Superior temporal gyrus (tissue), 1 donor: ENCODE results near the gene ADD3.

Experiments
- DNase-seq: peaks from one replicate; pipeline ENCODE4 v3.0.0-alpha.2; 2016; ENCODE audit errors: extremely low spot score

ADD3 gene

GRCh38 chr10:110147961-110148360 lies 140.2 kb downstream of the ADD3 start:
- DNase-seq: no peak

GRCh38 chr10:110149259-110149658 lies 141.5 kb downstream of the ADD3 start:
- no peak for DNase-seq

- no peak for DNase-seq
Measured at GRCh38 chr10:110150046-110150445, 142.3 kb downstream of the ADD3 start.

GRCh38 chr10:110150981-110151380 lies 143.2 kb downstream of the ADD3 start:
- no peak for DNase-seq

GRCh38 chr10:110151467-110151866 lies 143.7 kb downstream of the ADD3 start:
- no peak for DNase-seq

- no peak for DNase-seq
Measured at GRCh38 chr10:110151971-110152370, 144.2 kb downstream of the ADD3 start.

- no peak for DNase-seq
Measured at GRCh38 chr10:110153396-110153795, 145.6 kb downstream of the ADD3 start.

- no peak for DNase-seq
Measured at GRCh38 chr10:110156046-110156445, 148.3 kb downstream of the ADD3 start.

- DNase-seq: no peak
Measured at GRCh38 chr10:110158051-110159005, 150.5 kb downstream of the ADD3 start.

- DNase-seq: no peak
Measured at GRCh38 chr10:110160081-110160480, 152.3 kb downstream of the ADD3 start.

GRCh38 chr10:110160522-110160921 lies 152.7 kb downstream of the ADD3 start:
- no peak for DNase-seq

GRCh38 chr10:110162741-110163145 lies 155.0 kb downstream of the ADD3 start:
- no peak for DNase-seq

GRCh38 chr10:110163192-110163773 lies 155.5 kb downstream of the ADD3 start:
- DNase-seq: no peak

GRCh38 chr10:110163841-110164240 lies 156.1 kb downstream of the ADD3 start:
- DNase-seq: no peak

- DNase-seq: no peak
Measured at GRCh38 chr10:110165239-110165638, 157.5 kb downstream of the ADD3 start.

- no peak for DNase-seq
Measured at GRCh38 chr10:110167149-110167548, 159.4 kb downstream of the ADD3 start.

GRCh38 chr10:110168601-110169481 lies 161.1 kb downstream of the ADD3 start:
- no peak for DNase-seq

- DNase-seq: no peak
Measured at GRCh38 chr10:110169586-110169985, 161.8 kb downstream of the ADD3 start.

GRCh38 chr10:110170142-110170971 lies 162.6 kb downstream of the ADD3 start:
- no peak for DNase-seq

GRCh38 chr10:110171032-110171431 lies 163.2 kb downstream of the ADD3 start:
- no peak for DNase-seq

- no peak for DNase-seq
Measured at GRCh38 chr10:110172155-110172554, 164.4 kb downstream of the ADD3 start.
